ENCODE data around the gene CCDC154. TPM values are rescaled to one million over a fixed set of nuclear protein-coding genes. Genes with fewer than 3 reads are reported as not detected.
"Not testable (repeated sequence)": the region's sequence is repeated elsewhere in the genome, so short reads cannot be mapped to it uniquely, and the experiment has no call there.

The CCDC154 gene
- total RNA-seq, 1 donor from 2014 or later, result not detected

- no peaks in the 10 kb centered on the region for H3K9me3 ChIP-seq
- H3K36me3 ChIP-seq, result peaks cover 3 to 9% of the 10 kb centered on the region in 2 donors
- no peak for TF ChIP-seq CTCF (IDR thresholded peaks at IDR 0.05)
- DNase-seq (ENCODE audit: low spot score in 2 of 2), result no peak
- no peak overlapping the region for H3K4me3 ChIP-seq
- H3K27me3 ChIP-seq, result no peaks in the 10 kb centered on the region
- H3K27ac ChIP-seq, result no peak overlapping the region
- no peaks in the 10 kb centered on the region for H3K4me1 ChIP-seq
- intact Hi-C loops (cut with DNase I), result no loop called here
Observed at GRCh38 chr16:1441391-1441829, 2.9 kb downstream of the CCDC154 start.

- intact Hi-C loops (cut with DNase I); DNase-seq (ENCODE audit: low spot score in 2 of 2); H3K36me3 ChIP-seq; H3K4me3 ChIP-seq; H3K27me3 ChIP-seq; H3K4me1 ChIP-seq; H3K27ac ChIP-seq; H3K9me3 ChIP-seq: not testable (repeated sequence)
Observed at GRCh38 chr16:1439699-1440074, 4.7 kb downstream of the CCDC154 start.

- TF ChIP-seq CTCF (IDR thresholded peaks at IDR 0.05), result no peak
- DNase-seq (ENCODE audit: low spot score in 2 of 2), result no peak
- H3K27me3 ChIP-seq, result no peaks in the 10 kb centered on the region
- H3K36me3 ChIP-seq, result no peaks in the 10 kb centered on the region
- no peaks in the 10 kb centered on the region for H3K9me3 ChIP-seq
- no peak overlapping the region for H3K27ac ChIP-seq
- intact Hi-C loops (cut with DNase I), result no loop called here
- H3K4me1 ChIP-seq, result no peaks in the 10 kb centered on the region
- no peak overlapping the region for H3K4me3 ChIP-seq
Observed at GRCh38 chr16:1439058-1439698, 5.2 kb downstream of the CCDC154 start.

- H3K27ac ChIP-seq, result no peak overlapping the region
- no peaks in the 10 kb centered on the region for H3K36me3 ChIP-seq
- no peak for TF ChIP-seq CTCF (IDR thresholded peaks at IDR 0.05)
- H3K4me1 ChIP-seq, result no peaks in the 10 kb centered on the region
- no peaks in the 10 kb centered on the region for H3K9me3 ChIP-seq
- intact Hi-C loops (cut with DNase I), result no loop called here
- no peaks in the 10 kb centered on the region for H3K27me3 ChIP-seq
- no peak for DNase-seq (ENCODE audit: low spot score in 2 of 2)
- no peak overlapping the region for H3K4me3 ChIP-seq
Observed at GRCh38 chr16:1438229-1439057, 5.9 kb downstream of the CCDC154 start.

- no peak for TF ChIP-seq CTCF (IDR thresholded peaks at IDR 0.05)
- intact Hi-C loops (cut with DNase I), result no loop called here
- Histone ChIP-seq H3K27me3 (no peaks in the 10 kb centered on the region), H3K36me3 (no peaks in the 10 kb centered on the region), H3K9me3 (no peaks in the 10 kb centered on the region), H3K27ac (no peak overlapping the region), H3K4me3 (no peak overlapping the region), H3K4me1 (no peaks in the 10 kb centered on the region)
- DNase-seq (ENCODE audit: low spot score in 2 of 2), result no peak
Observed at GRCh38 chr16:1437606-1438005, 6.8 kb downstream of the CCDC154 start.

- Histone ChIP-seq H3K27ac (no peak overlapping the region), H3K4me3 (no peak overlapping the region), H3K4me1 (no peaks in the 10 kb centered on the region), H3K9me3 (no peaks in the 10 kb centered on the region), H3K36me3 (no peaks in the 10 kb centered on the region), H3K27me3 (no peaks in the 10 kb centered on the region)
- intact Hi-C loops (cut with DNase I), result no loop called here
- no peak for DNase-seq (ENCODE audit: low spot score in 2 of 2)
- no peak for TF ChIP-seq CTCF (IDR thresholded peaks at IDR 0.05)
Observed at GRCh38 chr16:1436731-1437355, 7.5 kb downstream of the CCDC154 start.

Measured in ascending aorta (tissue), 2 donors.